Activated CD8-positive, alpha-beta memory T cell treated with anti-CD3 and anti-CD28 coated beads, Interleukin-2, amount 50 U/mL, for 24 hours (primary cell): ENCODE data around the gene TIE1.

ENCODE experiments used
- DNase-seq: peaks from one replicate; pipeline ENCODE4 v3.0.0-alpha.2; 2020; ENCODE audit errors: extremely low read depth

The TIE1 gene

DNA sequence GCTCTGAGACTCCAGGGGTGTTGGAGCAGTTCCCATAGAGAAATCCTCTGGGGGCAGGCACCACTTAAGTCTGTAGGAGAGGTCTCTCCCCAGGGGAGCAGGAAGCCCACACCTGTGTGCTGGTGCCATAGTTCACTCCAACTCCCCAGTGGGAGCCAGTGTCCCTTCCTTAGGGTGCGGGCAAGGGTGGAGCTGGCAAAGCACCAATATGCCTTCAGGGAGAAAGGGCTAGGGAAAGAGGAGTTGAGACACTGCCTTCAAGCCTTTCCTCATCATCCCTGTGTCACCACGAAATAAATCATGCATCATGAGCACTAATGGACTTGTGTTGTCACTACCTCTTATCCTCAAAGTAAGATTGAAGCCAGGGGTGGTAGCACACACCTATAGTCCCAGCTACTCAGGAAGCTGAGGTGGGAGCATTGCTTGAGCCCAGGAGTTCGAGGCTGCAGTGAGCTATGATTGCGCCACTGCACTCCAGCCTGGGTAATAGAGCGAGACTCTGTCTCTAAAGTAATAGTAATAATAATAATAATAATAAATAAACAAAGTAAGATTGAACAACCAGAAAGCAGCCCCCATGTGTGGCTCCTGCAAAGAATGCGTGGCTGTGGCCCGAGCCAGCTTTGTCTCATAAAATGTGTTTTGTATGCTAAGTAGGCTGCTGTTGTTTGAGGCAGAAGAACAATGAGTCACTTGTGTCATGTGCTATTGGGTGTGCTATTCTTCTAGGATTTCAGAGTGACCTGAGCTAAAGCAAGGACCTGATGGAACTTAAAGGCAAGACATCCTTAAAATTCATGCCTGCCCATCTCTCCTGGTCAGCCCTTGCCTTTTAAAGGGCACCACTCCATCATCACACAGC is 6.7 kb upstream of the TIE1 start:
- DNase-seq, result no peak

- DNase-seq, result no peak
Measured at GRCh38 chr1:43294761-43295160, 6.0 kb upstream of the TIE1 start.

- DNase-seq, result no peak
Measured at GRCh38 chr1:43296207-43296606, 4.6 kb upstream of the TIE1 start.

DNA sequence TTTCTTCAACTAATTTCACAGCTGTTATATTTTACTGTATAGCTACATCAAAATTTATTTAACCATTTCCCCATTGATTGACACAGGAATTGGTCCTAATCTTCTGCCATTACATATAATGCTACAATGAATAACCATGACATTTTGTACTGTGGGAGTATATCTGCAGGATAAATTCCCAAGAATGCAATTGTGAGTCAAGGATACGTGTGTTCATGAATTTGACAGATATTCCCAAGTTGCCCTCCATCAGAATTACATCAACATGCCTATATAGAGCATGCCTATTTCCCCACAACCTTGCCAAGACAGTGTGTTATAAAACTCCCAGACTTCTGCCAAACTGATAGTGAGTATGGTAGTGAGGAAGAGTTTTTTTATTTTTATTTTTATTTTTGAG is 2.7 kb upstream of the TIE1 start:
- no peak for DNase-seq

DNA sequence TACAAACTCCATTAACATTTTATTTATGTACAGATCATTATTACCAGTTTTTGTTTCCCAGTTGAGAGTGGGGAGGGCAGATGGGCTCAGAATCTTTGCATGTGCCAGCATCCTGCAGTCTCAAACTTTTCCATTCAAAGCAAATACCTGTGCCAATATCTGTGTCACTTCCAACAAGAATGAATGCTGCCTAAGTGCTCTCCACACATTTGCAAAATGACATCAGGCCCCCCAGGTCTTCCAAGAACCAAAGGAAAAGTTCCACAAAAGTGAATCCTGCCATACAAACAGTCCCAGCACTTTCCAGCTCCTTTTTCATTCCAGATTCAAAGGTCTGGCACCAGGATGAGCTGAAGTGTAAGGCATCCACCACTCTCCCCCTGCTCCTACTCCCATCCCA is 1.7 kb upstream of the TIE1 start:
- DNase-seq, result no peak

GRCh38 chr1:43302201-43302600 is 1.4 kb downstream of the TIE1 start:
- DNase-seq, result no peak

DNA sequence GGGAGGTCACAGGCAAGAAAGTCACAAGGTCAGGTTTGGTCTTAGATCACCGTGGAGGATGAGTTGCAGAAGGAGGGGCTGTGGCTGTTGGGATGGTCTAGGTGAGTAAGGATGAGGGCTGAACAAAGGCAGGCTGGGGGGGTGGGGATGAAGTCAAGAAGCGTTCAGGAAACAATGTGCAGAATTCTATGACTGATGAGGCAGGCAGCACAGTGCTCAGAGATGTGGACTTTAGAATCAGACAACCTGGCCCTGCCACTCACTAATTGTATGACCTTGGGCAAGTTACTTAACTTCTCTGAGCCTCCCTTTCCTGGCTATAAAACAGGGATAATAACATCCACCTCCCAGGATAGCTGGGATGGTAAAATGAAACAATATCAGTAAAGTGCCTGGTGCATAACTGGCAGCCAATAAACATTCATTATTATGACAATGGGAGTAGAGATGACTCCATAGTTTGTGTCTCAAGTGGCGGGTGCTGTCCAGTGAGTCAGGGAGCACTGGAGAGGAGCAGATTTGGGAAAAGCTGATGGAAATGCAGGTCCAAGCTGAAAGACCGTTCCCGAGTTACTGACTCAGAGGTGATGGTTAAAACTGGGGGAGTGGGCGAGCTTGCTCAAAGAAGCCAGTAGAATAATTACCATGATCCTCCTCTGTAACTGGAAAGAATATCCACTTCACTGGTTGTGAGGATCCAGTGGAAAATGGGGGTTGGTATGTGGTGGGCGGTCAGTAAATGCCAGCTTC is 2.1 kb downstream of the TIE1 start:
- no peak for DNase-seq

DNA sequence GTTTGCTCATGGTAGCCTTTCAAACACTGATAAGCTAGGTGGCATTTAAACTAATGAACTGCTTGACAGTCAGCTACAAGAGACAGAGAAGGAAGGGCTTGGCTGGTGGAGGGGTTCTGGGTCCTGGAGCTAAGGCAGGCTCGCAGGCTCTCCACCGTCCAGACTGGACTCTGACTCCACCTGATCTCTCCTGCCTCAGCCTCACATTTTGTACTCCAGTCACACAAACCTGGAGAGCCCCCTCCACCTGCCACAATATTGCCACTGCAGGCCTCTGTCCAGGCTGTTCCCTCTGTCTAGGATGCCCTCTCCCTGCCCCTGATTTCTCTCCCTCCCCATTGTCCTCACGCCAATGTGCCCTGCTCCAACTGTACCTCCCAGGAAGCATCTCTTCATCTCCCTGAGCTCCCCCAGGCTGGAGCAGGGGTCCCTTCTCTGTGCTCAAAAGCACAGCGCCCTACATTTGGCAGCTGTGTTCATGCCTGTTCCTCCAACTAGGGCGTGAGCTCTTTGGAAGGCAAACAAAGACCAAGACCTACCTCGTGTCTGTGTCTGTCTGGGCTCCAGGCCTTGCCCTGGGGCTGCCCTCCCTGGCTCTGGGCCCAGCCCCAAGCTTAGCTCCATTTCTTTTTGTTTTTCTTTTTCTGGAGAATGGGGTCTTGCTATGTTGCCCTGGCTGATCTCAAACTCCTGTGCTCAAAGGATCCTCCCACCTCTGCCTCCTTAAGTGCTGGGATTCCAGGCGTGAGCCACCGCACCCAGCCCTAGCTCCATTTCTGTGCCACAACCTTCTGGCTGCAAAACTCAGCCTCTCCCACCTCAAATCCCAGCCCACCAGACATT is 2.9 kb downstream of the TIE1 start:
- no peak for DNase-seq

DNA sequence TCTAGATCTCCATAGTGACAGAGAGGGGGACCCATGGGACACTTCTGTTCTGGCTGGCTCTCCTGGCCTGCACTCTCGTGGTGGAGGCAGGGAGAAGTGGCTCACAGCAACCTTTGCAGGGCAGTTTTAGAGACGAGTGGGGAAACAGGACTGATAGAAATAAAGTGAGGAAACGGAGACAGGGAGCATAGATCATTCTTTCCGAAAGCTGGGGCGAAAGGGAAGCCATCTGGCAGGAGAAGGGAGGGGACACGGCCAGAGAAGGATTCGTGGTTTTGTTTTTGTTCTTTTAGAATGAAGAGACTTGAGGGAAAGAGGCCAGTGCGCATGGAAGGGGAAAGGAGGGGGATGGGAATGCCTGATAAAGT is 3.5 kb downstream of the TIE1 start:
- DNase-seq, result no peak

DNA sequence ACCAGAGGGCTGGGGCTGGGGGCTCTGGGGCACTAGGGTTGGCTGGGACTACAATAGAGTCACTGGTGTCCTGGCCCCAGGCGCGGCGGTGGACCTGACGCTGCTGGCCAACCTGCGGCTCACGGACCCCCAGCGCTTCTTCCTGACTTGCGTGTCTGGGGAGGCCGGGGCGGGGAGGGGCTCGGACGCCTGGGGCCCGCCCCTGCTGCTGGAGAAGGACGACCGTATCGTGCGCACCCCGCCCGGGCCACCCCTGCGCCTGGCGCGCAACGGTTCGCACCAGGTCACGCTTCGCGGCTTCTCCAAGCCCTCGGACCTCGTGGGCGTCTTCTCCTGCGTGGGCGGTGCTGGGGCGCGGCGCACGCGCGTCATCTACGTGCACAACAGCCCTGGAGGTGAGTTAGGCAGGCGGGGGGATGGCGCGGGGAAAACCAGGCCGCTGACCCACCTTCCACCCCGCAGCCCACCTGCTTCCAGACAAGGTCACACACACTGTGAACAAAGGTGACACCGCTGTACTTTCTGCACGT is 4.1 kb downstream of the TIE1 start:
- DNase-seq, result no peak

GRCh38 chr1:43305461-43305860 is 4.7 kb downstream of the TIE1 start:
- no peak for DNase-seq

DNA sequence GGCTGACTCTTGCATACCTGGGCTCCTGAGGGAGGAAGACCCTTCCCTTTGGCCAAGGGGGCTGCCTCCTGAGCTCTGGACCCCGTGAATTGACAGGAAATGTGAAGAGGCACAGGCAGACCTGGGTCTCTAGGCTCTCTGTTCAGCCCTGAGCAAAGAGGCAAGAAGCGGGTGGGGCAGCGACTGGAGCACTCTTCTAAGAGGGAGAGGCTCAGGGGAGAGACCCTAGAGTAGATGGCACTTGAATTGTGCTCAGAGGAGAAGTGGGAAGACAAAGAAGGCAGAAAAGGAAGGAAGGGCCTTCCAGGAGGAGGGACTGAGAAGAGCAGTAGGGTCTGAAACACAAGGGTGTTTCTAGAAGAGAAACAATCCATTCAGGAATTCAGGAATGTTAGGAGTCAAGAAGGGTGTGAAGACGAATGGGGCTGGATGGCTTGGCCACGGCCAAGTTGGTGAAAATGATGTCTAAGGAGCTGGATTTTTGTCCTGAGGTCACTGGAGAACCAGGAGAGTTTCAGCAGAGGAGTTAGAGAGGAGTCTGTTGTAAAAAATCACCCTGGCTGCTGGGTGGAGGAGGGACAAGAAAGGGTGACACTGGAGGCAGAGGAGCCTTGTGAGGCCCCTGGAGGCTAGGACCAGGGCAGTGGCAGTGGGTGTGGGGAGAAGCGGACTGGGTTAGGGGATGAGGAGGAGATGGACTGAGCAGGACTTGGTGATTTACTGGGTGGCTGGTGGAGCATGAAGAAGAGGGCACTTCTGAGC is 5.3 kb downstream of the TIE1 start:
- no peak for DNase-seq

- no peak for DNase-seq
Measured at GRCh38 chr1:43306688-43307457, 6.1 kb downstream of the TIE1 start.

DNA sequence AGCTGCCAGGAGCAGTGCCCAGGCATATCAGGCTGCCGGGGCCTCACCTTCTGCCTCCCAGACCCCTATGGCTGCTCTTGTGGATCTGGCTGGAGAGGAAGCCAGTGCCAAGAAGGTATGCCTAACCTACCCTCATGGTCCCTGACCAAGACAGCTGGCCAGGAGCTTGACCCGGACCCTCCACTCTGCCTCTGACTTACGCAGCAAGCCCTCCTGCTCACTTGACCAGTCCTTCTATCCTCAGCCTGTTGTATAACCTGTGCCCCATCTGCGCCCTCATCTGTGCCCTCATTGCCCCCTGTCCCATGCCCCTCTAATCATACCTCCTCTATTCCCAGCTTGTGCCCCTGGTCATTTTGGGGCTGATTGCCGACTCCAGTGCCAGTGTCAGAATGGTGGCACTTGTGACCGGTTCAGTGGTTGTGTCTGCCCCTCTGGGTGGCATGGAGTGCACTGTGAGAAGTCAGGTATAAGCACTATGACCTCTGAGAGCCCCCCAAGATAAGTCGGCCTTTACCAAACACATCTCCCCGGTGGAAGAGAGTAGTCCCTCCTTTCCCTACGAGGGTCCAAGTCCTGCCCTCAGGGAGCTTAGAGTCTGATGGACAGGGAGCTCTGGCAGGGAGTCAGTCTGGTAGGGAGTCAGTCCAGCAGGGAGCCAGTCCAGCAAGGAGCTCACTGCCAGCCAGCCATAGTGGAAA is 6.8 kb downstream of the TIE1 start:
- DNase-seq, result no peak

GRCh38 chr1:43308635-43309404 is 8.0 kb downstream of the TIE1 start:
- DNase-seq, result no peak

DNA sequence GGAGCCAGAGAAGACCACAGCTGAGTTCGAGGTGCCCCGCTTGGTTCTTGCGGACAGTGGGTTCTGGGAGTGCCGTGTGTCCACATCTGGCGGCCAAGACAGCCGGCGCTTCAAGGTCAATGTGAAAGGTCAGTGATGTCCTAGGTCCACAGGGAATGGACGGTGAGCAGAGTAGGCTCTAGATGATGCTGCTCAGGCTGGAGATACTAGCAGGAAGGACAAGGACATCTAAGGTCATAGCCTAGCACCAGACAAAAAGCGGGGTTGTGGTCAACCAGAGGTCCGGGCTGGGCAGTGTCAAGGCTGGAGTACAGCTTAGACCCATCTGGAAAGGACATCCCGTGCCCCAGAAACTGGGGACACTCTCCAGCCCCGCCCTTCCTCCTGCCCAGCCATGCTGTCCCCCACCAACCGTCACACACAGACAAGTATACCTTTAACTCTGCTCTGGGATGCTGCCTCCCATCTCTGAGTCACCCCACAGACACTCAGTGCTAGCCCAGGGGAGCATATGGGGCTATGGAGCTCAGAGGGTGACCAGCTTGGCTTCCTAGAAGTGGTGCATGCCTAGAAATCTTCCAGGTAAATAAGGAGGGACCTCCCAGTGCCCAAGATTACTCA is 8.7 kb downstream of the TIE1 start:
- DNase-seq, result no peak

DNA sequence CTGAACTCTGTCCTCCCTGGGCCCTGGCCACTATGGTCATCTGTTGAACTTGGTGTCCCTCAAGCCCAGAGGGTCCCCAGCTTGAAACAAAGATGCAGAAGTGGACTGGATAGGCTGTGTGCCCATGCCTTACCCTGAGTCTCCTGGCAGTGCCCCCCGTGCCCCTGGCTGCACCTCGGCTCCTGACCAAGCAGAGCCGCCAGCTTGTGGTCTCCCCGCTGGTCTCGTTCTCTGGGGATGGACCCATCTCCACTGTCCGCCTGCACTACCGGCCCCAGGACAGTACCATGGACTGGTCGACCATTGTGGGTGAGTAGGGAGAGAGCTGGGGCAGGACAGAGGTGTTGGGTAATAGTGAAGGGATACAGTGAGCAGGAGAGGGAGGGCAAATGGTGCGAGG is 10.7 kb downstream of the TIE1 start:
- DNase-seq, result no peak

- DNase-seq, result no peak
Measured at GRCh38 chr1:43312212-43312623, 11.4 kb downstream of the TIE1 start.
